ENCODE measurements around the gene TMEM54. TPM values are rescaled to one million over a fixed set of nuclear protein-coding genes. Genes with fewer than 3 reads are reported as not detected.

Gene TMEM54
- total RNA-seq, 4 donors from 2014 or later = 13.1 to 41.4 (median 26.3) TPM

DNA sequence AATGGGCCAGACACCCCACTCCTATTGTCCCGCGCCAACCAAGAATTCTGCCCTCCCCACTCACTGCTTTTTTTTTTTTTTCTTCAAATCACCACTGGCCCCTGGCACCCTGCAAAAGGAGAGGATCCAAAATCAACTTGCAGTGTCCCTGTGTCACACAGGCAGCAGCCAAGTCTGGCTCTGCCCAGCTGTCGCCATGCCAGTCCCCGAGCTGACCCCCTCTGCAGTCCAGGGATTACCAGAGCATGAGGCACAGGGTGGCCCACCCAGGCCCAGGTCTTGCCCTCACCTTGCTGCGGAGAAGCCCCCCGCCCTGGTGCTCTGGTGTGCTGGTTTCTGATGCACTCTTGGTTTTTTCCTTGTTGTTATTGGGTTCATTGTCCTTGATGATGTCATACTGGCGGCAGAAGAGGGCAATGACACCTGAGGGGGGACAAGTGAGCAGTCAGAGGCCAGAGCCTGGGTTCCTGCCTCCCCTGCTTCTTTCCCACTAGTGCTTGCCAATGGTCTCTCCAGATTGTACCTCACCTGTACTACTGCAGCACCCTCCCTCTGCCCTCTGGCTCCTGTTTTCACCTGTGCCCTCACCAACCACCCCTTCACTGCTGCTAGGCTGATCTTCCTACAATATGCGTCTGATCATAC, 36.7 kb downstream of the TMEM54 start:
- no peak for DNase-seq (ENCODE audit: low spot score in 2 of 2)
- TF ChIP-seq CTCF (IDR thresholded peaks at IDR 0.05) = no peak
- no peak for TF ChIP-seq EP300 (IDR thresholded peaks at IDR 0.05)
- TF ChIP-seq POLR2A (IDR thresholded peaks at IDR 0.05) = no peak
- H3K27ac ChIP-seq = no peak overlapping the region
- H3K4me1 ChIP-seq = peaks cover 0 to 7% (median 0%) of the 10 kb centered on the region in 4 donors
- H3K36me3 ChIP-seq = peaks cover 0 to 81% (median 0%) of the 10 kb centered on the region in 3 donors
- H3K9me3 ChIP-seq = no peaks in the 10 kb centered on the region
- H3K27me3 ChIP-seq = no peaks in the 10 kb centered on the region
- 91 to 96% methylated on average over 8 of the region's 8 CpGs for WGBS, 2 donors
- H3K4me3 ChIP-seq = no peak overlapping the region

- Histone ChIP-seq H3K36me3 (peaks cover 0 to 84% (median 0%) of the 10 kb centered on the region in 3 donors), H3K27me3 (no peaks in the 10 kb centered on the region), H3K9me3 (no peaks in the 10 kb centered on the region), H3K4me1 (peaks cover 0 to 7% (median 0%) of the 10 kb centered on the region in 4 donors), H3K4me3 (no peak overlapping the region), H3K27ac (no peak overlapping the region)
- no peak for DNase-seq (ENCODE audit: low spot score in 2 of 2)
- TF ChIP-seq POLR2A (IDR thresholded peaks at IDR 0.05) = no peak
- no peak for TF ChIP-seq EP300 (IDR thresholded peaks at IDR 0.05)
- no peak for TF ChIP-seq CTCF (IDR thresholded peaks at IDR 0.05)
- WGBS, 2 donors = 88 to 97% methylated on average over 1 of the region's 1 CpG
These were observed 37.3 kb downstream of the TMEM54 start for GRCh38 chr1:32863881-32864245.

DNA sequence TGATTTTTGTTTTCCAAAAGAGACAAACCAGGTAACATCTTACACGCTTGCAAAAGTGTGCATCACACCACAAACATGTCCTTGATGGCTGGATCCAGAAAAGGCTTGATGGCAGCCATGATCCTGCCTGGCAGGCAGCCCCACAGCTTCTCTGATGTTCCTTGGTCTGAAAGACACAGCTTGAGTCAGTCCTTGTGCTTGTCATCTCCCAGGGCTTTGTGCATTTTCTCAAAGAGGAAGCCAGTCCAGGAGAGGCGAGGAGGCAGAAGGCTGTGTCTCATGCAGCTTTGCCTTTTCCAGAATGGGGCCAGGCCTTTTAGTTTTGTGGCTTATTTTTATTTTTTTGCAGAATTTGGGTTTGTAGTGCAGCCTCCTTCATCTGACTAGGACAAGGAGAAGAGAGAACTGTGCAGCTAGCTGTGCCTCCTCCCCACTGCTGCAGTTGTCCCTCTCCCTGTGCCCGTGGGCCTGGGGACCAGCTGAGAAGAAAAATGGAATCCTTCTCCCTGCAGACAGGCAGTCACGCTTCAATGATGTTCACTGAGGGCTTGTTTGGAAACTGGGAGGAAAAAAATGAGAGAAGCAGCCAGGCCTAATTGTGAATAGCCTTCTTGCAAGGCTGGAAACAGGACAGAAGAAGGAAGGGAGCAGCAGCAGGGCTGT, 37.8 kb downstream of the TMEM54 start:
- no peak for DNase-seq (ENCODE audit: low spot score in 2 of 2)
- Histone ChIP-seq H3K27ac (no peak overlapping the region), H3K27me3 (no peaks in the 10 kb centered on the region), H3K4me1 (peaks cover 0 to 7% (median 0%) of the 10 kb centered on the region in 4 donors), H3K36me3 (peaks cover 0 to 84% (median 0%) of the 10 kb centered on the region in 3 donors), H3K4me3 (no peak overlapping the region), H3K9me3 (no peaks in the 10 kb centered on the region)
- WGBS, 2 donors = 88 to 89% methylated on average over 4 of the region's 4 CpGs
- no peak for TF ChIP-seq CTCF (IDR thresholded peaks at IDR 0.05)
- TF ChIP-seq POLR2A (IDR thresholded peaks at IDR 0.05) = no peak
- no peak for TF ChIP-seq EP300 (IDR thresholded peaks at IDR 0.05)

DNA sequence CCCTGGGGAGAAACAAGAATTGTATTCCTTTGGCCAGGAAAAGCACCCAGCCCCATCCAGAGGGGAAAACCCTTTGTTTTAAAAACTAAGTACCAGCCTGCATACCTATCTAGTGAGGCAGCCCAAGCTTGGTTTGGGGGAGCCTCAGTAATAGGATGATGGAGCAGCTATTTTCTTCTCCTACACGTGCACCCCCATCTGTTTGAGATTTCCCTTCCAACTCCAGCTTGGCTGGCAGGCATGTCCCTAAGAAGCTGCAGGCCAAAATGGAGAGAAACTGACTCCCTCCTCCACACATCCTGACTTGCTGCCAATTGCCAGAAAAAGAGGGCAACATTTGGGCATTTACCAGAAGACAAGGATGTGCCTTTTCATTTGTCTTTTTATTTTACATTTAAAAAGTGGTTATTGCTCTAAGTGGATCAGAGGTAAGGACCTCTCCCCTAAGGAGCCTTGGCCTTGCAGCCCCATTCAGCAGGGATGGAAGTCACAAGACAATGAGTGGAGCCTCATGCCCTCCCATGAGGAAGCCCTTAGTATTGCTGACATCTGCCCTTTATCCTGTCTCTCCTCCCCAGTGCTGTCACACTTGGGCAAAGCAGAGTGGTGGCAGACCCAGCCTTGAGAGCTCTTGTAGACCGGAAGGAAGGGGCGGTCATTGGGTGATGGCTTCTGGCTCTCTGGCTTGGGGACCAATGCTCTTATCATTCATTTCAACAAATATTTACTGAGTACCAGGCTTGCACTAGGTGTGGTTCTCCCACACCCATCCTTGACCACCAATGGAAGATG, 39.1 kb downstream of the TMEM54 start:
- H3K4me3 ChIP-seq = no peak overlapping the region
- peaks cover 0 to 85% (median 0%) of the 10 kb centered on the region in 3 donors for H3K36me3 ChIP-seq
- TF ChIP-seq POLR2A (IDR thresholded peaks at IDR 0.05) = no peak
- no peak for TF ChIP-seq CTCF (IDR thresholded peaks at IDR 0.05)
- TF ChIP-seq EP300 (IDR thresholded peaks at IDR 0.05) = no peak
- WGBS, 2 donors = 68 to 80% methylated on average over 3 of the region's 3 CpGs
- no peaks in the 10 kb centered on the region for H3K9me3 ChIP-seq
- no peak overlapping the region for H3K27ac ChIP-seq
- no peaks in the 10 kb centered on the region for H3K27me3 ChIP-seq
- no peak for DNase-seq (ENCODE audit: low spot score in 2 of 2)
- H3K4me1 ChIP-seq = peaks cover 0 to 7% (median 0%) of the 10 kb centered on the region in 4 donors

- Histone ChIP-seq H3K4me3 (no peak overlapping the region), H3K27me3 (no peaks in the 10 kb centered on the region), H3K36me3 (peaks cover 0 to 96% (median 0%) of the 10 kb centered on the region in 3 donors), H3K9me3 (no peaks in the 10 kb centered on the region), H3K27ac (no peak overlapping the region), H3K4me1 (peaks cover 0 to 7% (median 0%) of the 10 kb centered on the region in 4 donors)
- no peak for TF ChIP-seq POLR2A (IDR thresholded peaks at IDR 0.05)
- no peak for TF ChIP-seq CTCF (IDR thresholded peaks at IDR 0.05)
- TF ChIP-seq EP300 (IDR thresholded peaks at IDR 0.05) = no peak
- DNase-seq (ENCODE audit: low spot score in 2 of 2) = no peak
These were observed 40.6 kb downstream of the TMEM54 start for GRCh38 chr1:32860566-32860965.
